Measurements from ENCODE around the gene ZNHIT1.
"Not testable (repeated sequence)": the region's sequence is repeated elsewhere in the genome, so short reads cannot be mapped to it uniquely, and the experiment has no call there.

The ZNHIT1 gene

DNA sequence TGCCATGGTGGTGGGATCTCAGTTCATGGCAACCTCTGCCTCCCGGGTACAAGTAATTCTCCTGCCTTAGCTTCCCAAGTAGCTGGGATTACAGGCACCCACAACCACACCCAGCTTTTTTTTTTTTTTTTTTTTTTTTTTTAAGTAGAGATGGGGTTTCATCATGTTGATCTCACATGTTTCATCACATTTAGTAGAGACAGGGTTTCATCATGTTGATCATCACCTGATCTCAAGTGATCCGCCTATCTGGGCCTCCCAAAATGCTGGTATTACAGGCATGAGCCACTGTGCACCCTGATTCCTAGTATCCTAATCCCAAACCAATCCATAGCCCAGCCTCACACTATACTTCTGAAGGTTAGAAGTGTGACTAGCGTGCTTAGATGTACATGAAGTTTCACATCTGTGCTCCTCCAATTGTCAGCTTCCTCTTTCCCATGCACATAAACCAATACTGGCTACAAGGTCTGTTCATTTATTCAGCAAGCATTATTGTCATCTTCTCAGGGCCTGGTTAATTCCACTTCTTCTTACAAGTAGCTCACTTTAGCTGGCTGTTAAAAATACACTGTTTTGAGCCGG, 31.0 kb upstream of the ZNHIT1 start:
- DNase-seq (ENCODE audit: low spot score) = no peak

DNA sequence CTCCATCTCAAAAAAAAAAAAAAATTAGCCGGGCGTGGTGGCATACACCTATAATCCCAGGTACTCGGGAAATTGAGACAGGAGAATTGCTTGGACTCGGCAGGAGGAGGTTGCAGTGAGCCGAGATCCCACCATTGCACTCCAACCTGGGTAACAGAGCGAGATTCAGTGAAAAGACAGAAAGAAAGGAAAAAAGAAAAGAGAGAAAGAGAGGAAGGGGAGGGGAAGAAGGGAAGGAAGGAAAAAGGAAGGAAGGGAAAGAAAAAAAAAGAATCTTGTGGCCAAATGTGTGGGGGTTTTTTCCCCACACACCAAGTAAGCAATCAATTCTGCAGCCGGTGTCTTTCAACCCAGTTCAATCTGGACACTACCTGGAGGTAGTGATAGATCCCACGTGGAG, 28.9 kb upstream of the ZNHIT1 start:
- DNase-seq (ENCODE audit: low spot score) = no peak

DNA sequence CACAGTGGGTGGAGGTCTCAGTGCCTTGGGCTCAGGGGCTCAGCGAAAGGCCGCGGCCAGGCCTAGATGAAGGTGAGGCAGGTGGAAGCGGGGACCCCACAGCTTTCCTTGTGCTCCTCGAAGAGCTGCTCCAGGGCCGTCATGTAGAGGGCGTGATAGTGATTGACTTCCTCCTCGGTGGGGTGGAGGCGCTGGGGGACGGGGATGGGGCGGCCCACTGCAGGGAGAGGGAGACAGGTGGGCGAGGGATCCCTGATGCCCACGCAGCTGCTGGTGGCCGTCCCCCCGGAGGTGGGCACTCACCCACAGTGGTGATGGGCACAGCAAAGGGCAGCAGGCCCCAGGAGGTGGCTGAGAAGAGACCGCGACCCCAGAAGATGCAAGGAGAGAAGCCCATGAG, 22.1 kb upstream of the ZNHIT1 start:
- DNase-seq (ENCODE audit: low spot score) = no peak

DNA sequence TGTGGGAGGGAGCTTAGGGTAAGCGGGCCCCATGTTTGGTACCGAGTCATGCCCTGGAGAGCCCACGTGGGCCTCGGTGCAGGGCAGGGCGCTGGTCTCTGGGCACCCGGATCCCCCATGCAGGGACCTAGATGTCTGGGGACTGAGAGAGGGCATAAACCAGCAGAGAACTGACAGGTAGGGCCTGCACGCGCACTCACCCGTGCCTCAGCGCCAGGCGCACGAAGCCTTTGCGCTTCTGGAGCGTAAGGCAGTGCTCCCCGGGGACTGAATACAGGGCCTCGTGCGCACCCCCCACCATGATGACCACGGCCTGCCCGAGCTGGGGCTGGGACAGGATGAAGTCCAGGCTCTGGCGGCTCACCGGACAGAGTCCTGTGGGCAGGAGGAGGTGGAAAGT, 20.0 kb upstream of the ZNHIT1 start:
- DNase-seq (ENCODE audit: low spot score) = no peak

DNA sequence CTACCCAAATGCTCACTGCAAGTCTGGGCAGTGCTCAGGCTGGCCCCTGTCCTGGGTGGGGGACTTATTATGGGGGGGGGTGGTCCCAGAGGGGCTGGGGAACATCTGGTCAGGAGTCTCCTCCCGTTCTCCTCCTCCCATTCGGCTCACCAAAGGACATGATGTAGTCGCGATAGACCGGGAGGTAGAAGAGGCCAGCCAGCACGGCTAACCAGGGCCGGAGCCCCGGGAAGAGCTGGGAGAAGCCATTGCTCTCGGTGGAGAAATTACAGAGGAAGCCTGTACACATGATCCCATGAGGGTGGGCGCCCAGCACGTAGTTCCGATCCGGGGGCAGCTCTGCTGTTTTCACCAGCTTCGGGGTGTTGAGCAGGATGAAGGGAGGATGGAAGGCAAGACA, 19.5 kb upstream of the ZNHIT1 start:
- no peak for DNase-seq (ENCODE audit: low spot score)

DNA sequence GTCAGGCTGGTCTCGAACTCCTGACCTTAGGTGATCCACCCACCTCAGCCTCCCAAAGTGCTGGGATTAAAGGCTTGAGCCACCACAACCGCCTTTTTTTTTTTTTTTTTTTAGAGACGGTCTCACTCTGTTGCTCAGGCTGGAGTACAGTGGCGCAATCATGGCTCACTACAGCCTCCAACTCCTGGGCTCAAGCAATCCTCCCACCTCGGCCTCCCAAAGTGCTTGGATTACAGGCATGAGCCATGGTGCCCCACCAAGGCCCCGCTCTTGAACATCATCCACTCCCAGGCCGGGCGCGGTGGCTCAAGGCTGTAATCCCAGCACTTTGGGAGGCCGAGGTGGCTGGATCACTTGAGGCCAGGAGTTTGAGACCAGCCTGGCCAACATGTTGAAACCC, 18.4 kb upstream of the ZNHIT1 start:
- DNase-seq (ENCODE audit: low spot score) = not testable (repeated sequence)

DNA sequence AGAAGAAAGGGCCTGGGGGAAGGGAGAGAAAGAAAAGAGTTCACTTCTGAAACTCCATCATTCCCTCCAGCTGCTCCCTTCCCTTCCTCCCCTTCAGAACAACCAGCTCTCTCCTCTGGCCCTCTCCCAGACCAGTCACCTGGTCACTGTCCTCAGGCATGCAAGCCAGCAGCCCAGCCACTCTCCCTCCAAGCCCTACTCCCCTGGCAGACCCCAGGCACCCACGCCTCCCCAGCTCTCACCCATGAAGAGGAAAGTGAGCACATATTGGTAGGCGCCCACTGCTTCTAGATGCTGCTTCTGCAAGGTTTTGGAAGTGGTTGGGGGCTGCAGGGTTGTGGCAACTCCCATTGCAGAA, 17.5 kb upstream of the ZNHIT1 start:
- no peak for DNase-seq (ENCODE audit: low spot score)

DNA sequence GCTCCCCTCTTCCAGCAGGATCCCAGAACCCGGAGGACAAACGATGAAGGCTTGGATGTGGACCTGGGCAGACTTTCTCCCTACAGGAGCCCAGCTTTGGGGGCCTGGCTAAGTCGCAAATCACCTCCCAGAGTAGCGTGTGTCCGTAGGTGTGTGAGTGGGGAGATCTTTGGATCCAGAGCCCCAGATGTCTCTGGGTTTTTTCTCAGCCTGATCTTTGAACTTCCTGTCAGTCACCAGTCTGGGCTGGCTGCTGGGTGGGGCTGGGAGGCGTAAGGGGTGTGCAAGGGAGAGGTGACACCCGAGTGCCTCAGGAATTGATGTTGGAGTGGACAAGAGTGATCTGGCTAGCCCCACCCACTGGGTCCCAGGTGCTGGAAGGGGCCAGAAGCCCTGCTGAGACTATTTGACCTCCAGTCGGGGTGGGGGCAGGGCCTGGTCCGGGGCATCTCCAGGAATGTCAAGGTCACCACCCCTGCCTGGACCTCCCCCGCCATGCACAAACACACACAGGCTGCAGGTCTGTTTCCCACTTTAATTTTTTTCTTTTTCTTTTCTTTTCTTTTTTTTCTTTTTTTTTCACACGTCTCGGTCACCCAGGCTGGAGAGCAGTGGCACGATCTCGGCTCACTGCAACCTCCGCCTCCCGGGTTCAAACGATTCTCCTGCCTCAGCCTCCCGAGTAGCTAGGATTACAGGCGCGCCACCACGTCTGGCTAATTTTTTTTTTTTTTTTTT, 16.9 kb upstream of the ZNHIT1 start, which contains the start of gene MOGAT3:
Gene MOGAT3 (minus strand): TSS at position 175 of the 738 bp plus-strand sequence. CDS start 182 bp downstream, outside the sequence.
- no peak for DNase-seq (ENCODE audit: low spot score)

DNA sequence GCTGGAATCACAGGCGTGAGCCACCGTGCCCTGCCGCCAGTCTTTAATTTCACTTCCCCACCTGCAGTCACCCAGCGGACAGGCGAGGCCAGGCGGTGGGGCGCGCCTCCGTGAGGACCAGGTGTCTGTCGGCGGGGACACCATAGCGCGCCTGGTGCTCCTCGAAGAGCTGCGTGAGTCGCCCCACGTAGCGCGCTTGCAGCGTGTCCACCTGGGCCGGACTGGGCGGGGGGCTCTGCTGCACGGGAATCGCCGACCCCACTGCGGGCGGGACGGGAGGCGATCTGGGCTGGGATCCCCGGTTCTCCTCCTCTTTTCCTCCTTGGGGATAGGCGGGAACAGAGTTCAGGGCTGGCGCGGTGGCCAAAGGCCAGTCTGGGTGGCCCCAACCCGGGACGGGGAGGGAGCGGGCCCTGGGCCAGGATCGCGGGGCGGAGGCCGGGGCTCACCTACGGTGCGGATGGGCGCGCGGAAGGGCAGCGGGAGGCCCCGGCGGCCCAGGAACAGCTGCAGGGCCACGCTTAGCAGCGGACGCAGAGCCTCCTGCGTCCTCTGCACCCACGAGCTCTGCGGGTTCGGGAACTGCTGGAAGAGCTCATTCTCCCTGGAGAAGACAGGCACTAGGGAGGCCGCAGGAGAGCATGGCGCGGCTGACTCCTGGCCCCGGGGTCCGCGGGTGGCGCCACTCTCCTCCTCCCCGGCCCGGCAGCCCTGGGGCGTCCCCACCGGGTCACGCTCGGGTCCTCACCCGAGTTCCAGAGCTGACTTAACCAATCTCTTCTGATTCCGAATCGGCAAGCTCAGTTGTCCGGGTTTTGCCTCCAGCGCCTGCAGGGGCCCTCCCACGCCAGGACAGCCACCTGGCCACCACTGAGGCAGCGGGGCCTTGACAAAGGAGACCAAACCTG, 16.0 kb upstream of the ZNHIT1 start:
- DNase-seq (ENCODE audit: low spot score) = peak; percentile 43

DNA sequence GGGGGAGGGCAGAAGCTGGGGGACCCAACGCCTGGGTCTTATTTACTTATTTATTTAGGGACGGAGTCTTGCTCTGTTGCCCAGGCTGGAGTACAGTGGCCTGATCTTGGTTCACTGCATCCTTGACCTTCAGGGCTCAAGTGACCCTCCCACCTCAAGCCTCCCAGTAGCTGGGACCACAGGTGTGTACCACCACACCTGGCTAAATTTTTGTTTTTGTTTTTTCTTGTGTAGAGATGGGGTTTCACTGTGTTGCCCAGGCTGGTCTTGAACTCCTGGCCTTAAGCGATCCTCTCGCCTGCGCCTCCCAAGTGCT, 15.4 kb upstream of the ZNHIT1 start:
- DNase-seq (ENCODE audit: low spot score) = no peak

DNA sequence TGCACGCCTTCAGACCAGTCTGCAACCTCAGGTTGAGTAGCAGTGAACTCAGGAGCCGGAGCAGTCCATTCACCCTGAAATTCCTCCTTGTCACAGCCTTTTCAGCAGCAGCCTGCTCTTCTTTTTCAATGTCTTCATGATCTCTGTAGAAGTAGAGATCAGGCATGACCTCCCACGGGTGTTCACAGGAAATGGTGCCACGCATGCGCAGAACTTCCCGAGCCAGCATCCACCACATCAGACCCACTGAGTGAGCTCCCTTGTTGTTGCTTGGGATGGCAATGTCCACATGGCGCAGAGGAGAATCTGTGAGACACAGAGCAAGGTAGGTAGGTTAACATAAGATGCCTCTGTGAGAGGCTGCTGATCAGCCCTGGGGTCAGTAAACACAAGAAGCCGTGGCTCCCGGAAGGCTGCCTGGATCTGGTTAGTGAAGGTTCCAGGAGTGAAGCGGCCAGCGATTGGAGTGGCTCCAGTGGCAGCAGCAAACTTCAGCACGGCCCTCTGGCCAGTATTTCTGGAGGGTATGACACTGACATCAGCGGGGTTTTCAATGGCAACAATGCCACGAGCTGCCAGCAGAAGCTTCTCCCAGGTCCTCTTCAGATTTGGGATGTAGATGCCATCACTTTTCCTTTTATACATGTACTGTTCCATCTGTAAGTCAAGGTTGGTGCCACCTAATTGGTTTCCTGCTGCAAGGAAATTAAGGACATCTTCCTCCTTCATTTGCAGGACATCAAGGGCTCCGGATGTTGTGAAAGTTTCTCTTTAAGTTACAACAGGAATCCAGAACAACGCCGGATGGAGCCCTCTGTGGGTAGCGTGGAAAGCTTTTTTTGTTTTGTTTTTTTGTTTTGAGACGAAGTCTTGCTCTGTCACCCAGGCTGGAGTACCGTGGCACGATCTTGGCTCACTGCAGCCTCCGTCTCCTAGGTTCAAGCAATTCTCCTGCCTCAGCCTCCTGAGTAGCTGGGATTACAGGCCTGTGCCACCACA, 13.9 kb upstream of the ZNHIT1 start:
- DNase-seq (ENCODE audit: low spot score) = peak; percentile 46

DNA sequence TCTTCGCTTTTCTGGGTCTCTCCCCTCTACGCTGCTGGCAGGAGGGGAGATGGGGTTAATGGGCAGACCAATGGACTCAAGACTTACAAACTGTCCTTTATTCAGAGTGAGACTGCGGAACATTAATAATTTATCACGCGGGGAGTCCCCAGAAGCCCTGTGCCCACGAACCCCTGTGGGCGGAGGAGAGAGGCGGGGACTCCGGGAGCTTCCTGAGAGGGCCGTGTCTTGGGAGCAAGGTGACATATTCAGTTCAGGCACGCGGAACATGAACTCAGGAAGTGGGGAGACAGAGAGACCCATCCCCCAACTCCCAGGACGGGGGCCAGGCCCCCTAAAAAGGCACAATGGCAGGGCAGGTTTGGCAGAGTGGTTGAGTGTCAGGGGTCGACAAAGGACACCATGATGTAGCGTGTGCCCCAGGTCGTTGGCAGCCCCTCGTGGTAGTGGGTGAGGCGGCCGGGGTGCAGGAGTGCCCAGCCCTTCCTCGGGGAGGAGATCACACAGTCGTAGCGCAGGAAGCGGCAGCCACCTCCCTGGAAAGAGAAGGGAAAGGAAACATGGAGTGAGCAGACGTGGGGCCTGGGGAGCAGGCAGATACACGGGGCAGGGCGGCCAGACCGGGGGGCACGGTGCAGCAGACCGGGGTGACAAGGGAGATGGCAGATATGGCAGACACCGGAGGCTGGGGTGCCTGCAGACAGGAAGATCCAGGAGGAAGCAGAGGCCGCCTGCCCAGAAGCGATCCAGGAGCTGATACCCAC, 11.9 kb upstream of the ZNHIT1 start:
- no peak for DNase-seq (ENCODE audit: low spot score)

DNA sequence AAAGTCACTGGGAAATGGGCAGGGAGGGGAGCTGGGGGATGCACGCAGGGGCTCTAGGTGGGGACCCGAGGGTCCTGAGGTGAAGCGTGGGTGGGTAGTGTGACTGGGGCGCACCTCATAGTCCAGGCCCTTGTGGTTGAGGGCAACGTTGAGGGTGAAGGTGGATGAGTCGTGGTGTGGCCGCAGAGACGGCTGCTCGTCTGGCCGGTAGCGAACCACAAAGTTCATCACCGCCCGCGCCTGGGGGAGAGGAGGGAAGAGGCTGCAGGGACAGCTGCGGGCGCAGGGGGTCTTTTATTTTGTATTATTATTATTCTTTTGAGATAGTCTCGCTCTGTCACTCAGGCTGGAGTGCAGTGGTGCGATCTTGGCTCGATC, 11.3 kb upstream of the ZNHIT1 start:
- no peak for DNase-seq (ENCODE audit: low spot score)

DNA sequence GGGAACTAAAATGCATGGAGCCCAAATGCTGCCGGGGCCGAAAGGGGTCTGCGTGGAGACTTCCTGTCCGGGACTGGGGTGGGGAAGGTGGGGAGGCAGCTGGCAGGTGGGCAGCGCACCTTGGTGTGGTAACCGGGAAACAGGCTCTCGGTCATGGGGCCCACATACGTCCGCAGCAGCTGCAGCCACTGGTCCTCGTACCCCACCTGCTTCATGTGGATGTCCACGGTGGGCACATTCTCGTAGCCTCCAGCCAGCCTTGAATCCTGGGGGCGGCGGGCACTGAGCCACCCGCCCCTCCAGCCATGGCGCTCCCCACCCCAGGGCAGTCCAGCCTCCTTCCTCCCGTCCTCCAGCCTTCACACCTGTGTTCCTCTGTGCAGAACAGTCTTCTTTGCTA, 10.5 kb upstream of the ZNHIT1 start:
- DNase-seq (ENCODE audit: low spot score) = no peak

DNA sequence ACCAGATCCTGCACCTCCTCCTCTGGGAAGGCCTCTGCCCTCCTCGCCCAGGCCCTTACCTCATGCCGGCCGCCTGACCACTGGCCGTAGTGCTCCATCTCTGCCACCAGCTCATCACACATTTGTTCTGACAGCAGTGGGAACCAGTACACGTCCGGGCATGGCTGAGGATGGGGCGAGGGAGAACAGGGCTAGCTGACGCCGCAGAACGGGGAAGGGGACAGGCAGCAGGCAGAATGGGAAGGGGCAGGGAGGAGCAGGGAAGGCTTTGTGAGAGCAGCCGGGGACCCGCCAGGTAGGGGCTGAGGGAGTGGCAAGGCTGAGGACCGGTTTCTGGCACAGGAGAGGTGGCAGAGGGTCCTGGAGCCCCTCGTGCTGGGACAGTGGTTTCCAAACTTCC, 9.2 kb upstream of the ZNHIT1 start:
- no peak for DNase-seq (ENCODE audit: low spot score)

DNA sequence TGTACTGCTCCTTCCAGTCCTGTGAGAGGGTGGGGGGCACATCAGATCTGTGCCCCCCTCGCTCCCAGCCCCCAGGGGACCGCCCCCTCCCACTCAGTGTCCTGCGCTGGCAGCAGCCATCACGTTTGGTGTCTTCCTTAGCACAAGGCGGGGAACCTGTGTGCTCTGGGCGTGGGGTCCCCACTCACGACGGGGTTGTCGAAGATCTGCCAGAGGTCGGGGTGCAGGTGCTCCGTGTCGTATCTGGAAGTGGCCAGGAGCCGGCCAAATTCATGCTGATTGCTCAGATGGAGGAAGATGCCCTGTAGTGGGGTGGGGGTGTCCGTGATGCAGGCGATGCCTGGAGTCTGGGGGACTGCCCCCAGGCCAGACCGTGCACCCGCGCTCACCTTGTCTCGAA, 7.8 kb upstream of the ZNHIT1 start:
- DNase-seq (ENCODE audit: low spot score) = no peak

DNA sequence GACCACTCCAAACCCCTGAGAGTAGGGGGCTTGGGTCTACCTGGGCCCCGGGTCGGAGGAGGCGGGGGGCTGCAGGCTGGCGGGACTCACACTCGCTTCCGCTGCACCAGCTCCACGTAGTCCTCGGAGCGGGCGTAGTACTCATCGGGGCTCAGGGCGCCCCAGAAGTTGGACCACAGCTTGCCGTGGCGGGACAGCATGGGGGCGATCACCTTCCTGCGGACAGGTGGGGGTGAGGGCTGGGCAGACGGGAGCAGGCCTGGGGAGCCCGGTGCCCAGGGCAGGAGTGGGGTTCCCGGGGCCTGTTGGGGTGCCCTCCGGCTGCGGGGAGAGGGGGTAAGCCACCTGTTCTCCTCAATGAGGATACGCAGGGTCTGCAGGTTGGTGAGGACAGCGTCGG, 6.5 kb upstream of the ZNHIT1 start:
- DNase-seq (ENCODE audit: low spot score) = no peak

DNA sequence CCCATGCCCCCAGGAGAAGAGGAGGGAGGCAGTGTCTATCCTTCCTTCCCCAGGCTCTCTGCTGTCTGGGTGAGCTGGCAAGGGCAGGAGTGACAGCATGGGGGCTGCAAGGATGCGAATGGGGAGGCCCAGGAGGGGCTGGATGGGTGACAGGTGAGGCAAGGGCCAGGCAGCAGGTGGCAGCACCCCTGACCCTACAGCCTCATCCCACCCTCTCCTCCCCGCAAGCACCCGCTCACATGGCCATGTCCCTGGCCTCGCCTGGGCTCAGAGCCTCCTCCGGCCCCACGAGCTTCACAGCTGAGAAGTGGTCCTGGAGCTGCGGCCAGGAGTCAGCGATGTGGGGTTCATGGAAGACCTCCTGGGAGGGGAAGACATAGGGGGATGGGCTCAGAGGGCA, 6.0 kb upstream of the ZNHIT1 start:
- DNase-seq (ENCODE audit: low spot score) = no peak

DNA sequence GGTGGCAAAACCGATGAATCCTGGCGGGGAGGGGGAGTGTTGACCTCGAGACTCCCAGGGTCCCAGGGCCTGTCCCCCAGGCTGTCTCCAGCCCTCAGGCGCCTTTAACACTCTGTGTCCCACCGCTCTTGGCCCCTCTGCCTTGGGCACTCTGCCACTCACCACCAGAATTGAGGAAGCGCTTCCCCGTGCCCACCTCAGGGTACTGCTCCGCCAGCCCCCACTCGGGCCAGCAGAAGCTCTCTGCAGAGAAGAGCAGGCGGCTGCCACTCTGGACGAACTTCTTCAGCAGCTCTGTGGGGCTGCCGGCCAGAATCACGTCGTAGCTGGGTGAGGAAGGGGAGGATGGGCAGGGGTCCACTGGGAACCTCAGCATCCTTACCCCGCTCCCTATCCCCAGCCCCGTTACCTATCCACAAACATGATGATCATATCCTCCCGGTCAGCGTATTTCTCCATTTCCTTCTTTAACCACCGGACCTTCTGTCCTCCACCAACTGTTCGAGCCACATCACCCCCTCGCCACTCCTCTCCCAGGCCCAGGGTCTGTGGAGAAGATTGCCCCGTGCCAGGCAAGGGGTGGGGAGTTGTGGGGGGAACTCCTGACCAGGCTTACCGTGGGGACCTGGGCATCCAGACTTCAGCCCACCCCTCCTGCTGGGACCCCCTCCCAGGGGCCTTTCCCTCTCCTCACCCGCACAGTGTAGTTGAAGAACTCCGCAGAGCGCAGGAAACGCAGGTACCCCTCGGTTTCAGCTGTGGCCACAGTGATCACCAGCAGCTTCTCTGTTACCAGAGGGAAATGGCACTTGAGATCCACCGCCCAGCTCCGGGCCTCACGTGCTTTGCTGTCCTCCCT, 1.7 kb upstream of the ZNHIT1 start:
- peak; percentile 47 for DNase-seq (ENCODE audit: low spot score)

DNA sequence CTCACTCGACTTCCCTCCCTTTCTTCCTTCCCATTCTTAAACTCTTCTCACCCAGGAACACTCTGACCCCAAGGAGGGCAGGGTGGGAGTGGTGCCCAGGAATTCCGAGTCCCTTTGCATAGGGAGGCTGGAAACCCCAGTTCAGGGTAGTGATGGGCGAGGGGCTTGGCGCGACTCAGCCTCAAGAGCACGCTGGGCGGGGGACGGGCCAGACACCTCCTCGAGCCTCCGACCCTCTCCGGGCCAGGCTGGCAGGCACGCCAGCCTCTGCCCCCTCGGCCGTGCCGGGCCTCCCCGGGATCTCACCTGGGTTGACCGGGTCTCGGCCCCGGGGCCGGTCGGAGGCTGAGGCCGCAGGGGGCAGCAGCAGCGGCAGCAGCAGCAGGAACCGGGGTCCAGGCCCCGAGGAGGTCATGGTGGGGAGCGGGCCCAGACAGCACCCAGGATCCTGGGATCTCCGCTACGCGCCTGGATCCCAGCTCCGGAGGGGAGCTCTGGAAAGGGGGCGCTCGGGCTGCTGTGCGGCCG, 1.0 kb upstream of the ZNHIT1 start:
- no peak for DNase-seq (ENCODE audit: low spot score)

Data from AG20443 (cell line).